PC-9 (cell line): Measurements from ENCODE around the gene ADAM8. TPM values are rescaled to one million over a fixed set of nuclear protein-coding genes. Genes with fewer than 3 reads are reported as not detected.

ENCODE experiments used
- BruUV-seq: library from RNA; stranded (reverse); fragments of 400-500 nt; replicated peaks from 2 replicates; lab custom pipeline; 2021; lab: Mats Ljungman, UMichigan
- CTCF ChIA-PET: fragments of 300-600 bp; sonication (Branson Sonifier 250); formaldehyde crosslinking; loops from one replicate; lab custom pipeline; 2022; ENCODE audit warnings: antibody characterized with exemption; lab: Charles Lee
- POLR2A ChIA-PET: fragments of 300-600 bp; sonication (Branson Sonifier 250); formaldehyde crosslinking; loops from one replicate; lab custom pipeline; 2022; ENCODE audit warnings: antibody characterized with exemption; ENCODE audit not compliant: unreplicated experiment; lab: Charles Lee
- DNase-seq, 2 experiments: peaks; one replicate each; pipeline versions ENCODE4 v3.0.0 to v3.0.0-alpha.2; 2015 to 2022; ENCODE audit warnings: mixed read lengths in 1 of 2
- H2AFZ ChIP-seq: fragments of 200-600 bp; sonication (generic); 2 replicates; pipeline ENCODE4 v1.8.1; 2017; ENCODE audit warnings: antibody characterized with exemption
- H3F3A ChIP-seq: fragments of 200-600 bp; sonication (generic); 2 replicates; pipeline ENCODE4 v1.8.1; 2017; ENCODE audit warnings: antibody characterized with exemption, mild to moderate bottlenecking, low read depth; ENCODE audit not compliant: insufficient read depth
- H3K27ac ChIP-seq: fragments of 200-600 bp; sonication (generic); 2 replicates; pipeline ENCODE4 v1.6.1; 2016; ENCODE audit warnings: mixed run types
- H3K27me3 ChIP-seq: fragments of 200-600 bp; sonication (generic); 2 replicates; pipeline ENCODE4 v1.6.1; 2016; ENCODE audit warnings: low read depth, mixed run types; ENCODE audit not compliant: insufficient read depth
- H3K36me3 ChIP-seq: fragments of 200-600 bp; sonication (generic); 2 replicates; pipeline ENCODE4 v1.6.1; 2016; ENCODE audit warnings: low read depth, mixed run types
- H3K4me1 ChIP-seq: fragments of 200-600 bp; sonication (generic); replicated peaks from 2 replicates; pipeline ENCODE4 v1.6.1; 2016; ENCODE audit warnings: mixed run types; ENCODE audit not compliant: insufficient read depth
- H3K4me2 ChIP-seq: fragments of 200-600 bp; sonication (generic); 2 replicates; pipeline ENCODE4 v1.6.1; 2017; ENCODE audit warnings: mixed run types
- H3K4me3 ChIP-seq: fragments of 200-600 bp; sonication (generic); 2 replicates; pipeline ENCODE4 v1.6.1; 2016; ENCODE audit warnings: mixed run types
- H3K79me2 ChIP-seq: fragments of 200-600 bp; sonication (generic); 2 replicates; pipeline ENCODE4 v1.6.1; 2017; ENCODE audit warnings: low read depth, mixed run types
- H3K9me2 ChIP-seq: fragments of 200-600 bp; sonication (generic); 2 replicates; pipeline ENCODE4 v1.8.1; 2017; ENCODE audit warnings: mild to moderate bottlenecking; ENCODE audit not compliant: insufficient read depth
- H3K9me3 ChIP-seq: fragments of 200-600 bp; sonication (generic); 2 replicates; pipeline ENCODE4 v1.8.1; 2016; ENCODE audit warnings: low read depth; ENCODE audit not compliant: insufficient read depth
- H4K20me1 ChIP-seq: fragments of 200-600 bp; sonication (generic); 2 replicates; pipeline ENCODE4 v1.8.1; 2017; ENCODE audit not compliant: insufficient read depth
- CTCF ChIP-seq: fragments of 200-600 bp; sonication (generic); conservative IDR thresholded peaks from 2 replicates; pipeline ENCODE4 v1.6.1; 2017; ENCODE audit warnings: mixed run types, antibody characterized with exemption, mild to moderate bottlenecking, moderate library complexity
- EZH2 ChIP-seq: fragments of 200-600 bp; sonication (generic); IDR thresholded peaks from 2 replicates; pipeline ENCODE4 v1.8.0; 2017; ENCODE audit warnings: antibody characterized with exemption, low read depth
- intact Hi-C: fragments of 100-400 bp; cut with micrococcal nuclease; formaldehyde crosslinking; loops from one replicate; pipeline ENCODE4 v1.10.0; 2022; ENCODE audit not compliant: unreplicated experiment
- total RNA-seq: library from RNA; stranded (reverse); gene quantifications from 2 replicates; pipeline ENCODE4 v1.2.3, GENCODE V29; 2021

ADAM8 gene
- total RNA-seq, 1 experiment from 2014 or later, result 18.3 TPM

- no TSS peak for BruUV-seq
- DNase-seq, result no peak
- POLR2A ChIA-PET, result no interaction called here
- CTCF ChIA-PET, result no interaction called here
- H3K27me3 ChIP-seq, result peaks cover 4% of the 10 kb centered on the region; the same call in 1 of the 2 replicates
- H3F3A ChIP-seq, result no peaks in the 10 kb centered on the region
- intact Hi-C loops, result no loop called here
- no peak overlapping the region for H3K4me2 ChIP-seq
- no peaks in the 10 kb centered on the region for H3K4me1 ChIP-seq
- H2AFZ ChIP-seq, result no peak overlapping the region
- TF ChIP-seq CTCF (no peak), EZH2 (no peak)
- no peaks in the 10 kb centered on the region for H3K79me2 ChIP-seq
- H3K9me2 ChIP-seq, result no peaks in the 10 kb centered on the region
- H4K20me1 ChIP-seq, result no peaks in the 10 kb centered on the region
- H3K4me3 ChIP-seq, result no peak overlapping the region
- H3K27ac ChIP-seq, result no peak overlapping the region
- H3K9me3 ChIP-seq, result no peaks in the 10 kb centered on the region
- no peaks in the 10 kb centered on the region for H3K36me3 ChIP-seq
These were observed 28.9 kb downstream of the ADAM8 start for GRCh38 chr10:133247681-133248333.

- H3K4me2 ChIP-seq, result no peak overlapping the region
- no peak for DNase-seq
- H3K36me3 ChIP-seq, result no peaks in the 10 kb centered on the region
- peaks cover 4% of the 10 kb centered on the region; the same call in 1 of the 2 replicates for H3K27me3 ChIP-seq
- no peaks in the 10 kb centered on the region for H3K9me2 ChIP-seq
- no peaks in the 10 kb centered on the region for H3K9me3 ChIP-seq
- intact Hi-C loops, result no loop called here
- no peak overlapping the region for H3K27ac ChIP-seq
- no peak overlapping the region for H3K4me3 ChIP-seq
- H4K20me1 ChIP-seq, result no peaks in the 10 kb centered on the region
- POLR2A ChIA-PET, result no interaction called here
- no peaks in the 10 kb centered on the region for H3K4me1 ChIP-seq
- BruUV-seq, result no TSS peak
- CTCF ChIA-PET, result no interaction called here
- no peaks in the 10 kb centered on the region for H3K79me2 ChIP-seq
- no peak overlapping the region for H2AFZ ChIP-seq
- H3F3A ChIP-seq, result no peaks in the 10 kb centered on the region
- TF ChIP-seq CTCF, result no peak
- TF ChIP-seq EZH2, result no peak
These were observed 30.4 kb downstream of the ADAM8 start for GRCh38 chr10:133246236-133246626.

- H3F3A ChIP-seq, result no peaks in the 10 kb centered on the region
- no peak overlapping the region for H3K27ac ChIP-seq
- no peaks in the 10 kb centered on the region for H3K9me3 ChIP-seq
- TF ChIP-seq CTCF (no peak), EZH2 (no peak)
- H3K4me1 ChIP-seq, result no peaks in the 10 kb centered on the region
- H3K36me3 ChIP-seq, result no peaks in the 10 kb centered on the region
- no peaks in the 10 kb centered on the region for H3K9me2 ChIP-seq
- ChIA-PET POLR2A (no interaction called here), CTCF (no interaction called here)
- no peak overlapping the region for H2AFZ ChIP-seq
- H3K4me3 ChIP-seq, result no peak overlapping the region
- no peaks in the 10 kb centered on the region for H3K79me2 ChIP-seq
- H3K27me3 ChIP-seq, result peaks cover 4% of the 10 kb centered on the region; the same call in 1 of the 2 replicates
- DNase-seq, result no peak
- H3K4me2 ChIP-seq, result no peak overlapping the region
- no peaks in the 10 kb centered on the region for H4K20me1 ChIP-seq
- BruUV-seq, result no TSS peak
- intact Hi-C loops, result no loop called here
These were observed 31.0 kb downstream of the ADAM8 start for GRCh38 chr10:133245439-133246235.
